Upper lobe of left lung (tissue), 6 donors: Measurements from ENCODE around the gene ZNF853. TPM values are rescaled to one million over a fixed set of nuclear protein-coding genes. Genes with fewer than 3 reads are reported as not detected.

Source experiments
- ATAC-seq, 2 donors: fragments of 200-7000 bp; cut with Tn5 transposase; one replicate each; pipeline ENCODE4 v1.9.1; 2022; ENCODE audit warnings: mild to moderate bottlenecking in 2 of 2, moderate library complexity in 2 of 2; ENCODE audit not compliant: low FRiP score in 2 of 2
- DNase-seq, 2 donors: peaks; one replicate each; pipeline ENCODE4 v3.0.0-alpha.2; 2019 to 2020
- H3K27ac ChIP-seq, 4 donors: fragments of 200-600 bp; sonication (generic); one replicate each; pipeline ENCODE4 v1.5.1; 2016 to 2019
- H3K27me3 ChIP-seq, 4 donors: fragments of 200-600 bp; sonication (generic); one replicate each; pipeline ENCODE4 v1.5.1; 2017 to 2019
- H3K36me3 ChIP-seq, 4 donors: fragments of 200-600 bp; sonication (generic); one replicate each; pipeline ENCODE4 v1.5.1; 2016 to 2019
- H3K4me1 ChIP-seq, 4 donors: fragments of 200-600 bp; sonication (generic); one replicate each; pipeline ENCODE4 v1.5.1; 2018 to 2019
- H3K4me3 ChIP-seq, 4 donors: fragments of 200-600 bp; sonication (generic); one replicate each; pipeline ENCODE4 v1.5.1; 2017 to 2019; ENCODE audit warnings: mild to moderate bottlenecking in 2 of 4, moderate library complexity in 1 of 4
- H3K9me3 ChIP-seq, 4 donors: fragments of 200-600 bp; sonication (generic); one replicate each; pipeline ENCODE4 v1.5.1; 2018 to 2019
- CTCF ChIP-seq, 6 experiments: fragments of 450-650 bp in 4 of 6; fragments of 200-600 bp in 2 of 6; sonication (generic) in 2 of 6; IDR thresholded peaks; one replicate each; pipeline ENCODE4 v1.5.1; 2016 to 2019; ENCODE audit warnings: antibody characterized with exemption in 6 of 6
- EP300 ChIP-seq, 4 donors: sonication (generic); formaldehyde crosslinking; IDR thresholded peaks; one replicate each; pipeline ENCODE4 v1.5.1; 2017; ENCODE audit warnings: antibody characterized with exemption in 4 of 4, control low read depth in 2 of 4
- POLR2A ChIP-seq, 4 donors: fragments of 450-650 bp; IDR thresholded peaks; one replicate each; pipeline ENCODE4 v1.5.1; 2016 to 2017; ENCODE audit warnings: antibody characterized with exemption in 4 of 4, mild to moderate bottlenecking in 2 of 4
- POLR2AphosphoS5 ChIP-seq, 2 donors: sonication (generic); formaldehyde crosslinking; IDR thresholded peaks; one replicate each; pipeline ENCODE4 v1.5.1; 2017; ENCODE audit warnings: antibody characterized with exemption in 2 of 2
- WGBS, 2 donors: methylation state at CpG; one replicate each; pipeline ENCODE4 v1.1.5; 2017 to 2018; 5-methylcytosine and 5-hydroxymethylcytosine counted together
- total RNA-seq, 6 donors: library from RNA; depleted of rRNA in 4 of 6; stranded (reverse); fragments of >200 nt in 4 of 6; gene quantifications; one replicate each; pipeline versions ENCODE4 v1.1.0 to v1.2.1, GENCODE V29; 2016 to 2021
- donor health status: DM: no; HTN: no; CAD: no; lungs with moderate emphysema.
- donor health status: DM: no; HTN: yes; CAD: no; lungs with severe emphysema.

Gene ZNF853
- total RNA-seq, 6 donors from 2014 or later = 2.9 to 11.9 (median 7.0) TPM

- ATAC-seq = no peak
- WGBS, 2 donors = 96 to 97% methylated on average over 47 to 88 of the region's 94 CpGs
These were observed 38.9 kb downstream of the ZNF853 start for GRCh38 chr7:6654113-6654841.

GRCh38 chr7:6654842-6655610, 39.6 kb downstream of the ZNF853 start:
- WGBS, 2 donors = 93 to 97% methylated on average over 44 to 47 of the region's 48 CpGs
- peaks cover 0 to 15% (median 0%) of the 10 kb centered on the region in 4 donors for H3K9me3 ChIP-seq
- peaks cover 13 to 57% (median 44%) of the 10 kb centered on the region in 4 donors for H3K36me3 ChIP-seq
- DNase-seq (peak in 1 of 2 donors; percentile 70), ATAC-seq (no peak)
- H3K4me1 ChIP-seq = no peaks in the 10 kb centered on the region
- no peak for TF ChIP-seq POLR2AphosphoS5 (IDR thresholded peaks at IDR 0.05)
- TF ChIP-seq POLR2A (IDR thresholded peaks at IDR 0.05) = no peak
- TF ChIP-seq EP300 (IDR thresholded peaks at IDR 0.05) = no peak
- no peak for TF ChIP-seq CTCF (IDR thresholded peaks at IDR 0.05)
- H3K4me3 ChIP-seq = no peak overlapping the region
- no peak overlapping the region for H3K27ac ChIP-seq
- no peaks in the 10 kb centered on the region for H3K27me3 ChIP-seq

More at GRCh38 chr7:6654113-6654841, 38.9 kb downstream of the ZNF853 start:
- Histone ChIP-seq H3K4me1 (no peaks in the 10 kb centered on the region), H3K36me3 (peaks cover 13 to 63% (median 51%) of the 10 kb centered on the region in 4 donors), H3K27me3 (no peaks in the 10 kb centered on the region), H3K9me3 (peaks cover 0 to 15% (median 0%) of the 10 kb centered on the region in 4 donors), H3K4me3 (no peak overlapping the region), H3K27ac (no peak overlapping the region)
- DNase-seq = peak in 1 of 2 donors; percentile 74
- no peak for TF ChIP-seq POLR2AphosphoS5 (IDR thresholded peaks at IDR 0.05)
- TF ChIP-seq EP300 (IDR thresholded peaks at IDR 0.05) = no peak
- TF ChIP-seq CTCF (IDR thresholded peaks at IDR 0.05) = no peak
- no peak for TF ChIP-seq POLR2A (IDR thresholded peaks at IDR 0.05)

- Histone ChIP-seq H3K27ac (no peak overlapping the region), H3K36me3 (peaks cover 13 to 49% (median 37%) of the 10 kb centered on the region in 4 donors), H3K27me3 (no peaks in the 10 kb centered on the region), H3K4me1 (no peaks in the 10 kb centered on the region), H3K4me3 (no peak overlapping the region), H3K9me3 (peaks cover 0 to 15% (median 0%) of the 10 kb centered on the region in 4 donors)
- DNase-seq (no peak), ATAC-seq (no peak)
- WGBS, 2 donors = 94 to 98% methylated on average over 12 to 15 of the region's 17 CpGs
- TF ChIP-seq CTCF (IDR thresholded peaks at IDR 0.05) (no peak), POLR2AphosphoS5 (IDR thresholded peaks at IDR 0.05) (no peak), EP300 (IDR thresholded peaks at IDR 0.05) (no peak), POLR2A (IDR thresholded peaks at IDR 0.05) (no peak)
These were observed 40.4 kb downstream of the ZNF853 start for GRCh38 chr7:6655636-6656385.

- 96 to 97% methylated on average over 7 to 9 of the region's 9 CpGs for WGBS, 2 donors
- TF ChIP-seq CTCF (IDR thresholded peaks at IDR 0.05) (no peak), POLR2A (IDR thresholded peaks at IDR 0.05) (no peak), POLR2AphosphoS5 (IDR thresholded peaks at IDR 0.05) (no peak), EP300 (IDR thresholded peaks at IDR 0.05) (no peak)
- no peak for DNase-seq
These were observed 41.0 kb downstream of the ZNF853 start for GRCh38 chr7:6656413-6656812.

More at GRCh38 chr7:6656413-6656812, 41.0 kb downstream of the ZNF853 start:
- H3K9me3 ChIP-seq = peaks cover 0 to 15% (median 0%) of the 10 kb centered on the region in 4 donors
- no peak overlapping the region for H3K4me3 ChIP-seq
- no peaks in the 10 kb centered on the region for H3K27me3 ChIP-seq
- no peak for ATAC-seq
- no peak overlapping the region for H3K27ac ChIP-seq
- no peaks in the 10 kb centered on the region for H3K4me1 ChIP-seq
- peaks cover 13 to 43% (median 32%) of the 10 kb centered on the region in 4 donors for H3K36me3 ChIP-seq
